Liver (tissue), 9 donors: ENCODE measurements around the gene BET1. TPM values are rescaled to one million over a fixed set of nuclear protein-coding genes. Genes with fewer than 3 reads are reported as not detected.

Source experiments
- DNase-seq: peaks from one replicate; pipeline ENCODE4 v3.0.0-alpha.2; 2017; ENCODE audit warnings: low spot score
- H3K27ac ChIP-seq, 2 donors: one replicate each; pipeline ENCODE4 v1.7.0; 2013; ENCODE audit warnings: inconsistent platforms in 2 of 2, low read length in 2 of 2, control low read depth in 1 of 2, low read depth in 1 of 2, mild to moderate bottlenecking in 1 of 2
- H3K27me3 ChIP-seq, 4 donors: one replicate each; pipeline versions ENCODE4 v1.6.1 to v1.7.0; 2013; ENCODE audit warnings: low read length in 3 of 4, inconsistent platforms in 1 of 4, mild to moderate bottlenecking in 1 of 4, moderate library complexity in 1 of 4; ENCODE audit not compliant: control insufficient read depth in 4 of 4, insufficient read depth in 4 of 4
- H3K36me3 ChIP-seq, 4 donors: one replicate each; pipeline versions ENCODE4 v1.6.1 to v1.7.0; 2013; ENCODE audit warnings: low read length in 3 of 4, mild to moderate bottlenecking in 3 of 4, low read depth in 1 of 4, moderate library complexity in 1 of 4; ENCODE audit not compliant: control insufficient read depth in 4 of 4, insufficient read depth in 3 of 4
- H3K4me1 ChIP-seq, 4 donors: one replicate each; pipeline versions ENCODE4 v1.6.1 to v1.7.0; 2013; ENCODE audit warnings: low read length in 3 of 4, mild to moderate bottlenecking in 3 of 4, moderate library complexity in 1 of 4; ENCODE audit not compliant: control insufficient read depth in 4 of 4, insufficient read depth in 4 of 4
- H3K4me3 ChIP-seq, 3 donors: one replicate each; pipeline versions ENCODE4 v1.6.1 to v1.7.0; 2013; ENCODE audit warnings: low read length in 3 of 3, control low read depth in 1 of 3, low read depth in 1 of 3, mild to moderate bottlenecking in 1 of 3
- H3K9ac ChIP-seq, 2 donors: one replicate each; pipeline ENCODE4 v1.7.0; 2013; ENCODE audit warnings: low read length in 2 of 2, mild to moderate bottlenecking in 2 of 2, moderate library complexity in 2 of 2, control low read depth in 1 of 2, low read depth in 1 of 2
- H3K9me3 ChIP-seq, 4 donors: one replicate each; pipeline versions ENCODE4 v1.6.1 to v1.7.0; 2013; ENCODE audit warnings: low read length in 3 of 4; ENCODE audit not compliant: control insufficient read depth in 4 of 4
- EGR1 ChIP-seq, 2 donors: IDR thresholded peaks; 2 replicates each; pipeline ENCODE4 v1.6.1; 2016 to 2018; ENCODE audit warnings: antibody characterized with exemption in 2 of 2, low read depth in 2 of 2
- FOXA2 ChIP-seq: IDR thresholded peaks from 2 replicates; pipeline ENCODE4 v1.6.1; 2016; ENCODE audit warnings: antibody characterized with exemption
- GABPA ChIP-seq, 2 donors: IDR thresholded peaks in 1 of 2; conservative IDR thresholded peaks in 1 of 2; 2 replicates each; pipeline ENCODE4 v1.6.1; 2016; ENCODE audit warnings: antibody characterized with exemption in 2 of 2, mild to moderate bottlenecking in 1 of 2, moderate library complexity in 1 of 2
- HNF4A ChIP-seq, 2 donors: conservative IDR thresholded peaks; 2 replicates each; pipeline ENCODE4 v1.6.1; 2016; ENCODE audit warnings: antibody characterized with exemption in 2 of 2, mild to moderate bottlenecking in 2 of 2
- HNF4G ChIP-seq: IDR thresholded peaks from 2 replicates; pipeline ENCODE4 v1.6.1; 2016; ENCODE audit warnings: antibody characterized with exemption
- NR2F2 ChIP-seq: IDR thresholded peaks from 2 replicates; pipeline ENCODE4 v1.6.1; 2016; ENCODE audit warnings: antibody characterized with exemption
- RAD21 ChIP-seq, 2 donors: IDR thresholded peaks; 2 replicates each; pipeline ENCODE4 v1.6.1; 2016; ENCODE audit warnings: antibody characterized with exemption in 2 of 2, mild to moderate bottlenecking in 2 of 2
- RXRA ChIP-seq, 2 donors: IDR thresholded peaks; 2 replicates each; pipeline ENCODE4 v1.6.1; 2017 to 2018; ENCODE audit warnings: antibody characterized with exemption in 2 of 2, mild to moderate bottlenecking in 1 of 2
- SP1 ChIP-seq: IDR thresholded peaks from 2 replicates; pipeline ENCODE4 v1.6.1; 2018; ENCODE audit warnings: antibody characterized with exemption, mild to moderate bottlenecking
- YY1 ChIP-seq: IDR thresholded peaks from 2 replicates; pipeline ENCODE4 v1.6.1; 2016; ENCODE audit warnings: antibody characterized with exemption, mild to moderate bottlenecking
- WGBS: extraction: QIAGEN DNeasy Blood & Tissue Kit; methylation state at CpG from one replicate; pipeline ENCODE4 v1.1.7; 2013; 5-methylcytosine and 5-hydroxymethylcytosine counted together
- polyA plus RNA-seq, 2 donors: library from polyadenylated mRNA; stranded (reverse) in 1 of 2; unstranded in 1 of 2; fragments of 200-250 nt in 1 of 2; fragments of >200 nt in 1 of 2; fragmentation: Nextera tagmentation in 1 of 2; extraction: Ambion mirVana in 1 of 2; gene quantifications; one replicate each; pipeline versions ENCODE4 v1.2.1 to v1.2.3, GENCODE V29; 2013 to 2015
- total RNA-seq, 2 donors: library from RNA; depleted of rRNA; stranded (reverse); fragments of >200 nt; gene quantifications; one replicate each; pipeline ENCODE4 v1.2.3, GENCODE V29; 2014
- TF ChIP-seq, protein P1 (sequence below): IDR thresholded peaks from 2 replicates; pipeline ENCODE4 v1.6.1; 2016; ENCODE audit warnings: antibody characterized with exemption
- TF ChIP-seq, protein P2 (sequence below): IDR thresholded peaks from 2 replicates; pipeline ENCODE4 v1.6.1; 2016; ENCODE audit warnings: antibody characterized with exemption, mild to moderate bottlenecking
- TF ChIP-seq, protein P3 (sequence below): IDR thresholded peaks from 2 replicates; pipeline ENCODE4 v1.6.1; 2016; ENCODE audit warnings: antibody characterized with exemption
- donor health status: healthy.
- donor health status: healthy.
- donor health status: healthy.
- donor health status: healthy.
- donor health status: healthy.

Gene BET1
- total and polyA plus RNA-seq, 4 donors, result 12.7 to 23.9 (median 16.2) TPM

DNA sequence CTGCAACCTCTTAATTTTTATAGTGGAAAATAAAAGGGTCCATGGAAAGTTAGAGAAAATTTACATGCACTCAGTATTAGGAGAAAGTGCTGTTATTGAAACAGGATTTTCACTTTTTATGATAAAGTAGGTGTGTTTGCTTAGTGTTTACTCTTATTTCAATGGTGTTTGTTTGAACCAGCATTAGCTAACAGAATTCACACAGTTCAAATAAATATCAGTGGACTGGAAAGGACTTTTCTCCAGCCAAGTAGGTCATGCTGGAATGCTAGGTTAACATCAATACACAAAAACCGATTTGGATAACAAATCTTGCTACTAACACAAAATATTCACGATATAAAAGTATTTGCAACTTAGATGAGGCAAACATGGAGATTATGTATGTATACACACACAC, 49.4 kb upstream of the BET1 start:
- Histone ChIP-seq H3K9ac (no peak overlapping the region), H3K36me3 (no peaks in the 10 kb centered on the region), H3K27me3 (peaks cover 0 to 3% (median 1%) of the 10 kb centered on the region in 4 donors), H3K9me3 (peaks cover 0 to 4% (median 2%) of the 10 kb centered on the region in 4 donors), H3K27ac (no peak overlapping the region), H3K4me1 (peaks cover 0 to 6% (median 2%) of the 10 kb centered on the region in 4 donors), H3K4me3 (no peak overlapping the region)
- 36% methylated on average over 2 of the region's 2 CpGs for WGBS
- no peak for DNase-seq
- TF ChIP-seq, protein P1, sequence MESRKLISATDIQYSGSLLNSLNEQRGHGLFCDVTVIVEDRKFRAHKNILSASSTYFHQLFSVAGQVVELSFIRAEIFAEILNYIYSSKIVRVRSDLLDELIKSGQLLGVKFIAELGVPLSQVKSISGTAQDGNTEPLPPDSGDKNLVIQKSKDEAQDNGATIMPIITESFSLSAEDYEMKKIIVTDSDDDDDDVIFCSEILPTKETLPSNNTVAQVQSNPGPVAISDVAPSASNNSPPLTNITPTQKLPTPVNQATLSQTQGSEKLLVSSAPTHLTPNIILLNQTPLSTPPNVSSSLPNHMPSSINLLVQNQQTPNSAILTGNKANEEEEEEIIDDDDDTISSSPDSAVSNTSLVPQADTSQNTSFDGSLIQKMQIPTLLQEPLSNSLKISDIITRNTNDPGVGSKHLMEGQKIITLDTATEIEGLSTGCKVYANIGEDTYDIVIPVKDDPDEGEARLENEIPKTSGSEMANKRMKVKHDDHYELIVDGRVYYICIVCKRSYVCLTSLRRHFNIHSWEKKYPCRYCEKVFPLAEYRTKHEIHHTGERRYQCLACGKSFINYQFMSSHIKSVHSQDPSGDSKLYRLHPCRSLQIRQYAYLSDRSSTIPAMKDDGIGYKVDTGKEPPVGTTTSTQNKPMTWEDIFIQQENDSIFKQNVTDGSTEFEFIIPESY, result no peak

DNA sequence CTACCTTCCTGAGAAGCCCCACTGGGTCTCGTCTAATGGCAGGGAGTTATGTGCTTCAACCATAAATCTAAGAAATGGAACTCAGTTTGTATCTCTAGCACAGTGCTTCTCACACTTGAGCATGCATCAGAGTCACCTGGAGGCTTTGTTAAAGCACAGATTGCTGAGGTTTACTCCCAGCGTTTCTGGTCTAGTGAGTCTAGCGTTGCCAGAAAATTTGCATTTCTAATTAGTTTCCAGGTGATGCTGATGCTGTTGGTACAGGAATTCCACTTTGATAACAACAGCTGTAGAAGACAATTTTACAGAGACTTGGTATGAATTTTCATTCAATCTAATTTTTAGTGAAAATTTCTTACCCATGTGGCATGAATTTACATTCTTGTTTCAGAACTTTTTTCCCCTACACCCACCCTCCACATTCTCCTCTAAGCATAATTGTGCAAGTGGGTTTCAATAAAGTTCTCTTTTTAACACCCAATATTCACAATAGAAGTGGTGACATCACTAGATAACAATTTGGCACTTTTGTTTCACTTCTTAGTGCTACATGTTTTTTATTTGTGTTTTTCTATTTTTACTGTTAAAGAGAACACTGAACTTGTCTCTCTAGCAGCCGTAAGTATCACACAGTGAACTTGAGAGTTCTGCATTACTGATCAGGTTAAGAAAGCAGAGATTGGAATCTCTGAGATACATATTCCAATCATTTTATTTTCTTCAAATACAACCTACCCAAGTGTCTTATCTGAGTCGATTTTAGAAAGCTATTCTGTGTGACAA, 48.4 kb upstream of the BET1 start:
- TF ChIP-seq, protein P2, sequence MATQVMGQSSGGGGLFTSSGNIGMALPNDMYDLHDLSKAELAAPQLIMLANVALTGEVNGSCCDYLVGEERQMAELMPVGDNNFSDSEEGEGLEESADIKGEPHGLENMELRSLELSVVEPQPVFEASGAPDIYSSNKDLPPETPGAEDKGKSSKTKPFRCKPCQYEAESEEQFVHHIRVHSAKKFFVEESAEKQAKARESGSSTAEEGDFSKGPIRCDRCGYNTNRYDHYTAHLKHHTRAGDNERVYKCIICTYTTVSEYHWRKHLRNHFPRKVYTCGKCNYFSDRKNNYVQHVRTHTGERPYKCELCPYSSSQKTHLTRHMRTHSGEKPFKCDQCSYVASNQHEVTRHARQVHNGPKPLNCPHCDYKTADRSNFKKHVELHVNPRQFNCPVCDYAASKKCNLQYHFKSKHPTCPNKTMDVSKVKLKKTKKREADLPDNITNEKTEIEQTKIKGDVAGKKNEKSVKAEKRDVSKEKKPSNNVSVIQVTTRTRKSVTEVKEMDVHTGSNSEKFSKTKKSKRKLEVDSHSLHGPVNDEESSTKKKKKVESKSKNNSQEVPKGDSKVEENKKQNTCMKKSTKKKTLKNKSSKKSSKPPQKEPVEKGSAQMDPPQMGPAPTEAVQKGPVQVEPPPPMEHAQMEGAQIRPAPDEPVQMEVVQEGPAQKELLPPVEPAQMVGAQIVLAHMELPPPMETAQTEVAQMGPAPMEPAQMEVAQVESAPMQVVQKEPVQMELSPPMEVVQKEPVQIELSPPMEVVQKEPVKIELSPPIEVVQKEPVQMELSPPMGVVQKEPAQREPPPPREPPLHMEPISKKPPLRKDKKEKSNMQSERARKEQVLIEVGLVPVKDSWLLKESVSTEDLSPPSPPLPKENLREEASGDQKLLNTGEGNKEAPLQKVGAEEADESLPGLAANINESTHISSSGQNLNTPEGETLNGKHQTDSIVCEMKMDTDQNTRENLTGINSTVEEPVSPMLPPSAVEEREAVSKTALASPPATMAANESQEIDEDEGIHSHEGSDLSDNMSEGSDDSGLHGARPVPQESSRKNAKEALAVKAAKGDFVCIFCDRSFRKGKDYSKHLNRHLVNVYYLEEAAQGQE, result no peak
- TF ChIP-seq RAD21 (IDR thresholded peaks at IDR 0.05) (no peak), YY1 (no peak), HNF4G (no peak), EGR1 (IDR thresholded peaks at IDR 0.05; ENCODE audit: low read depth in 2 of 2) (no peak), RXRA (IDR thresholded peaks at IDR 0.05) (no peak), SP1 (no peak), NR2F2 (no peak), GABPA (IDR thresholded peaks at IDR 0.05 in 1 of 2, conservative IDR thresholded peaks at IDR 0.05 in 1 of 2) (no peak), HNF4A (conservative IDR thresholded peaks at IDR 0.05) (no peak), FOXA2 (no peak)
- TF ChIP-seq, protein P1, result no peak
- TF ChIP-seq, protein P3, sequence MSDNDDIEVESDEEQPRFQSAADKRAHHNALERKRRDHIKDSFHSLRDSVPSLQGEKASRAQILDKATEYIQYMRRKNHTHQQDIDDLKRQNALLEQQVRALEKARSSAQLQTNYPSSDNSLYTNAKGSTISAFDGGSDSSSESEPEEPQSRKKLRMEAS, result no peak
- H3K9me3 ChIP-seq, result peaks cover 0 to 4% (median 0%) of the 10 kb centered on the region in 4 donors
- 52% methylated on average over 5 of the region's 5 CpGs for WGBS
- H3K27me3 ChIP-seq, result peaks cover 0 to 3% (median 1%) of the 10 kb centered on the region in 4 donors
- no peaks in the 10 kb centered on the region for H3K36me3 ChIP-seq
- no peak overlapping the region for H3K27ac ChIP-seq
- peaks cover 0 to 6% (median 2%) of the 10 kb centered on the region in 4 donors for H3K4me1 ChIP-seq
- no peak overlapping the region for H3K9ac ChIP-seq
- no peak overlapping the region for H3K4me3 ChIP-seq
- no peak for DNase-seq
